K562 (cell line): ENCODE measurements around the gene ATF7IP. TPM values are rescaled to one million over a fixed set of nuclear protein-coding genes. Genes with fewer than 3 reads are reported as not detected.
A peak's percentile ranks its signal among the peaks of the same experiment; 100 is the strongest.

Experiments used
- ATAC-seq: fragments of 200-7000 bp; cut with Tn5 transposase; 3 replicates; pipeline ENCODE4 v1.9.1; 2020; ENCODE audit warnings: moderate library complexity
- BruUV-seq: library from RNA; stranded (reverse); fragments of 400-500 nt; replicated peaks from 2 replicates; lab custom pipeline; 2021; lab: Mats Ljungman, UMichigan
- CTCF ChIA-PET: fragments of 300-600 bp; formaldehyde crosslinking; extraction: SDS; loops from one replicate; lab custom pipeline; 2021; ENCODE audit warnings: low intra/inter-chr PET ratio; lab: Yijun Ruan, JAX
- POLR2A ChIA-PET: fragments of 300-600, 350-650 bp; sonication (Branson Sonifier 250); formaldehyde crosslinking; extraction: SDS; loops from one replicate; lab custom pipeline; 2021; ENCODE audit warnings: antibody characterized with exemption, inconsistent platforms; lab: Yijun Ruan, JAX
- DNase-seq, 4 experiments: peaks; one replicate each; pipeline versions ENCODE4 v3.0.0 to v3.0.0-alpha.2; 2011 to 2018; ENCODE audit warnings: low spot score in 3 of 4, mixed read lengths in 3 of 4; ENCODE audit errors: extremely low read depth in 1 of 4
- FAIRE-seq: peaks from 2 replicates; lab custom pipeline; 2011; peaks lifted over from hg19 to GRCh38; lab: Jason Lieb, UNC
- H2AFZ ChIP-seq: 2 replicates; pipeline ENCODE4 v1.6.0; 2011; ENCODE audit warnings: low read depth, low read length, control low read depth, inconsistent platforms
- H3K27ac ChIP-seq: fragments of 200-600 bp; 3 replicates; pipeline ENCODE4 v1.8.0; 2011; ENCODE audit warnings: low read depth, mild to moderate bottlenecking, control low read depth, inconsistent platforms, low read length, moderate library complexity, mixed read lengths; ENCODE audit errors: extremely low read depth
- H3K27me3 ChIP-seq, 2 experiments: fragments of 300-600 bp in 1 of 2; 2 replicates in 1 of 2; 3 replicates in 1 of 2; pipeline versions ENCODE4 v1.6.0 to v1.8.0; 2011; ENCODE audit warnings: inconsistent platforms in 2 of 2, low read length in 2 of 2, mild to moderate bottlenecking in 1 of 2, mixed read lengths in 1 of 2, moderate library complexity in 1 of 2; ENCODE audit not compliant: control insufficient read depth in 2 of 2, insufficient read depth in 2 of 2
- H3K36me3 ChIP-seq: fragments of 300-600 bp; 3 replicates; pipeline ENCODE4 v1.8.0; 2011; ENCODE audit warnings: mild to moderate bottlenecking, low read length, inconsistent platforms; ENCODE audit not compliant: control insufficient read depth, insufficient read depth
- H3K4me1 ChIP-seq, 2 experiments: fragments of 200-600 bp in 1 of 2; replicated peaks in 1 of 2; 2 replicates in 1 of 2; 3 replicates in 1 of 2; pipeline versions ENCODE4 v1.5.1 to v1.8.0; 2011; ENCODE audit warnings: inconsistent platforms in 2 of 2, low read length in 2 of 2, mild to moderate bottlenecking in 1 of 2, mixed read lengths in 1 of 2, moderate library complexity in 1 of 2; ENCODE audit not compliant: control insufficient read depth in 2 of 2, insufficient read depth in 2 of 2
- H3K4me2 ChIP-seq: 2 replicates; pipeline ENCODE4 v1.6.1; 2011; ENCODE audit warnings: low read length, control low read depth, inconsistent platforms, mixed read lengths; ENCODE audit not compliant: insufficient read depth
- H3K4me3 ChIP-seq: fragments of 200-600 bp; sonication (generic), shearing (Covaris generic); 2 replicates; pipeline ENCODE4 v1.5.1; 2016; ENCODE audit warnings: control low read depth, inconsistent platforms
- H3K79me2 ChIP-seq: fragments of 200-600 bp; 3 replicates; pipeline ENCODE4 v1.8.0; 2011; ENCODE audit warnings: low read length, inconsistent platforms; ENCODE audit not compliant: control insufficient read depth, insufficient read depth
- H3K9ac ChIP-seq, 2 experiments: 2 replicates each; pipeline versions ENCODE4 v1.6.0 to v1.6.1; 2011; ENCODE audit warnings: low read depth in 2 of 2, low read length in 2 of 2, control low read depth in 1 of 2, inconsistent platforms in 1 of 2, mild to moderate bottlenecking in 1 of 2, mixed read lengths in 1 of 2; ENCODE audit not compliant: insufficient read depth in 1 of 2
- H3K9me1 ChIP-seq: one replicate; pipeline ENCODE4 v1.6.0; 2011; ENCODE audit warnings: inconsistent platforms, mild to moderate bottlenecking, low read length, moderate library complexity; ENCODE audit not compliant: control insufficient read depth, insufficient read depth
- H3K9me3 ChIP-seq: replicated peaks from 2 replicates; pipeline ENCODE4 v1.5.1; 2011; ENCODE audit warnings: low read depth, low read length, inconsistent platforms; ENCODE audit not compliant: control insufficient read depth, insufficient read depth
- H4K20me1 ChIP-seq: replicated peaks from 2 replicates; pipeline ENCODE4 v1.6.1; 2011; ENCODE audit warnings: low read length, inconsistent platforms, mixed read lengths; ENCODE audit not compliant: control insufficient read depth, insufficient read depth
- ETS2 ChIP-seq: IDR thresholded peaks from 2 replicates; pipeline ENCODE4 v1.6.1; 2016; ENCODE audit warnings: borderline replicate concordance, missing genetic modification characterization, mild to moderate bottlenecking, moderate library complexity, missing compliant biosample characterization; ENCODE audit not compliant: poor library complexity, severe bottlenecking
- TRIM28 ChIP-seq: fragments of 450-650 bp; IDR thresholded peaks from 2 replicates; pipeline ENCODE4 v1.6.1; 2017
- ZFP1 ChIP-seq: fragments of 450-650 bp; formaldehyde crosslinking; IDR thresholded peaks from 2 replicates; pipeline ENCODE4 v1.4.0; 2020; ENCODE audit warnings: mild to moderate bottlenecking, mixed read lengths
- in situ Hi-C: fragments of 300-500 bp; cut with MboI; formaldehyde crosslinking; loops from 4 replicates; pipeline ENCODE4 v1.15.0; 2018; ENCODE audit warnings: inconsistent platforms, mixed read lengths
- intact Hi-C: fragments of 100-400 bp; cut with micrococcal nuclease; formaldehyde crosslinking; loops from 2 replicates; pipeline ENCODE4 v1.14.2; 2022
- polyA plus RNA-seq, 8 experiments: library from polyadenylated mRNA; depleted of rRNA in 4 of 8; stranded (reverse) in 5 of 8; unstranded in 3 of 8; fragments of >200 nt; fragmentation: Nextera tagmentation in 2 of 8; fragmentation: Illumina TruSeq in 1 of 8; extraction: Ambion mirVana in 2 of 8; extraction: Trizol in 1 of 8; gene quantifications; 2 replicates each; pipeline versions ENCODE4 v1.2.1 to v1.2.3, GENCODE V29; 2011 to 2014; ENCODE audit warnings: inconsistent platforms in 1 of 8, missing spikeins in 1 of 8
- total RNA-seq, 7 experiments: library from RNA; depleted of rRNA in 6 of 7; stranded (reverse); fragments of >200 nt in 6 of 7; fragmentation: Illumina TruSeq in 2 of 7; extraction: Trizol in 2 of 7; gene quantifications; 2 replicates each; pipeline versions ENCODE4 v1.2.1 to v1.2.3, GENCODE V29; 2011 to 2021; ENCODE audit warnings: low replicate concordance in 1 of 7
- TF ChIP-seq, protein P1 (sequence below), 2 experiments: IDR thresholded peaks; 2 replicates each; pipeline ENCODE4 v1.6.1; 2011; ENCODE audit warnings: borderline replicate concordance in 1 of 2, control low read depth in 1 of 2, low read depth in 1 of 2, low read length in 1 of 2, mild to moderate bottlenecking in 1 of 2, mixed read lengths in 1 of 2, moderate library complexity in 1 of 2; ENCODE audit not compliant: insufficient read depth in 1 of 2, insufficient read length in 1 of 2, poor library complexity in 1 of 2, severe bottlenecking in 1 of 2; ENCODE audit errors: extremely low read depth in 1 of 2
- TF ChIP-seq, protein P2 (sequence below): fragments of 450-650 bp; IDR thresholded peaks from one replicate; pipeline ENCODE4 v1.6.1; 2018; ENCODE audit warnings: mild to moderate bottlenecking, moderate library complexity; ENCODE audit not compliant: partially characterized antibody

Gene ATF7IP
- total and polyA plus RNA-seq, 9 of the 15 experiments (the other 6 are each of a cell fraction or from before 2014, with no cell fraction given): 2.8 to 27.1 (median 11.0) TPM

DNA sequence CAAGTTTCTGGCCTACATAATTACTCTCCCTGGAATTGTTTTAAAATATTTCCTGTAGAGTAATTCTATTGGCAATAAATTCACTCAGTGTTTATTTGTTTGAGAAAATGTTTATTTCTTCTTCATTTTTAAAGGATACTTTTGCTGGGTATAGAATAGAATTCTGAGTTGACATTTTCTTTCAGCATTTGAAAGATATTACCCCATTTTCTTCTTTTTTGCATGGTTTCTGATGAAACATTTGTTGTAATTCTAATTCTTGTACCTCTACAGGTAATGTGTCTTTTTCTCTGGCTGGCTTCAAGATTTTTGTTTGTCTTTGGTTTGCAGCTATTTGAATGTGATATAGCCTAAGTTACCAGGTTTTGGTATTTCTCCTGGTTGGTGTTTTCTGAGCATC lies 25.1 kb upstream of the ATF7IP start:
- intact Hi-C loops (no loop called here), in situ Hi-C loops (no loop called here)
- FAIRE-seq (no peak), ATAC-seq (no peak), DNase-seq (no peak)
- H3K27ac ChIP-seq: no peak overlapping the region
- no peaks in the 10 kb centered on the region for H3K27me3 ChIP-seq
- TF ChIP-seq ZFP1 (CRISPR knock-in tag) (peak; percentile 79; the same call in 1 of the 2 replicates), TRIM28 (0 out of 2 replicates have a peak, but pooled peaks have one; percentile 26), ETS2 (tag) (no peak)
- TF ChIP-seq, protein P1, sequence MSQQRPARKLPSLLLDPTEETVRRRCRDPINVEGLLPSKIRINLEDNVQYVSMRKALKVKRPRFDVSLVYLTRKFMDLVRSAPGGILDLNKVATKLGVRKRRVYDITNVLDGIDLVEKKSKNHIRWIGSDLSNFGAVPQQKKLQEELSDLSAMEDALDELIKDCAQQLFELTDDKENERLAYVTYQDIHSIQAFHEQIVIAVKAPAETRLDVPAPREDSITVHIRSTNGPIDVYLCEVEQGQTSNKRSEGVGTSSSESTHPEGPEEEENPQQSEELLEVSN (IDR thresholded peaks at IDR 0.05; ENCODE audit: borderline replicate concordance in 1 of 2, extremely low read depth in 1 of 2, insufficient read depth in 1 of 2, insufficient read length in 1 of 2, low read depth in 1 of 2, low read length in 1 of 2, poor library complexity in 1 of 2, severe bottlenecking in 1 of 2): no peak
- TF ChIP-seq, protein P2, sequence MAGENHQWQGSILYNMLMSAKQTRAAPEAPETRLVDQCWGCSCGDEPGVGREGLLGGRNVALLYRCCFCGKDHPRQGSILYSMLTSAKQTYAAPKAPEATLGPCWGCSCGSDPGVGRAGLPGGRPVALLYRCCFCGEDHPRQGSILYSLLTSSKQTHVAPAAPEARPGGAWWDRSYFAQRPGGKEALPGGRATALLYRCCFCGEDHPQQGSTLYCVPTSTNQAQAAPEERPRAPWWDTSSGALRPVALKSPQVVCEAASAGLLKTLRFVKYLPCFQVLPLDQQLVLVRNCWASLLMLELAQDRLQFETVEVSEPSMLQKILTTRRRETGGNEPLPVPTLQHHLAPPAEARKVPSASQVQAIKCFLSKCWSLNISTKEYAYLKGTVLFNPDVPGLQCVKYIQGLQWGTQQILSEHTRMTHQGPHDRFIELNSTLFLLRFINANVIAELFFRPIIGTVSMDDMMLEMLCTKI: no peak
- POLR2A ChIA-PET: no interaction called here
- H4K20me1 ChIP-seq: no peaks in the 10 kb centered on the region
- H3K9me1 ChIP-seq: no peaks in the 10 kb centered on the region
- CTCF ChIA-PET: no interaction called here
- no peaks in the 10 kb centered on the region for H3K4me1 ChIP-seq
- H3K36me3 ChIP-seq: no peaks in the 10 kb centered on the region
- no peak overlapping the region for H3K9ac ChIP-seq
- no peaks in the 10 kb centered on the region for H3K79me2 ChIP-seq
- peaks cover 3% of the 10 kb centered on the region; the same call in 1 of the 2 replicates for H3K9me3 ChIP-seq
- no peak overlapping the region for H3K4me3 ChIP-seq
- no peak overlapping the region for H2AFZ ChIP-seq
- H3K4me2 ChIP-seq: no peak overlapping the region
- BruUV-seq: no TSS peak
